ENCODE measurements around the gene TTC12. TPM values are rescaled to one million over a fixed set of nuclear protein-coding genes. Genes with fewer than 3 reads are reported as not detected.

Gene TTC12
- total RNA-seq, 1 experiment from 2014 or later = 9.1 TPM

GRCh38 chr11:113329725-113330124 is 15.3 kb downstream of the TTC12 start:
- no peak for DNase-seq (ENCODE audit: low spot score)

DNA sequence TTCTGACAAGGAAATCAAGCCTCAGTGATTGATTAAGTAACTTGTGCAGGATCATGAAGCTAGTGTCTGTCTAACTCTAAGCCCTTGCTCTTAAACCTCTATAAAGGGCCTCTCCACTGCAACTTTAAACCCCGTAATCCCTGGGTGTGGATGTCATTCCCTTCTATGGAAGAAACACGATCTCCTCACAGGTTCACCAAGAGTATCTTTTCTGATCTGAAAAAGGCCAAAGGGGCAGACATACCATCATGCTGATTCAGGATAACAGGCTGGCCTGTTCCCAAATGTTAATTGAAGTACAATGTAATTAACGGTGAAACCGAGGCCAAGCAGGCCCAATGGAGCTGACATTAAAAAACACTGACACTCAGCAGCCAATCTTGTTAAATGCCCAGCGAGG is 17.1 kb downstream of the TTC12 start:
- DNase-seq (ENCODE audit: low spot score) = no peak

DNA sequence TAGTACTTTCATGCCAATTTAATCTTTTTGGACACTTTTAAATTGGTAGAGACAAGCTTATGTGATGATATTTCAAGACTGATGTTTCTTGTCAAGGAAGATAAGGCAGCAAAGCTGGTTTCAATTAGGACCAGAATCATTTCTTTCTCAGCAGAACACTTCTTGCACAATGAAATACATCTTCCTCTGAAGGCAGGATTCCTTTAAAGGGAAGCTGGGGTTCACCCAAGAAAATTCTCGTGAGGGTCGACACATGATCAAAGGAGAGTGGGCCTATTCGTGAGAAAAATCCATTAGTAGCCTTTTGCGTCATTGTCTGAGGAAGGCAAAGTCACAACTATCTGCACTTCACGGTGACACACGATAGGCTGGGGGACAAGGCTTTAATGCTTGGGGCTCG is 17.6 kb downstream of the TTC12 start:
- no peak for DNase-seq (ENCODE audit: low spot score)

GRCh38 chr11:113332638-113333329 is 18.4 kb downstream of the TTC12 start:
- DNase-seq (ENCODE audit: low spot score) = no peak

DNA sequence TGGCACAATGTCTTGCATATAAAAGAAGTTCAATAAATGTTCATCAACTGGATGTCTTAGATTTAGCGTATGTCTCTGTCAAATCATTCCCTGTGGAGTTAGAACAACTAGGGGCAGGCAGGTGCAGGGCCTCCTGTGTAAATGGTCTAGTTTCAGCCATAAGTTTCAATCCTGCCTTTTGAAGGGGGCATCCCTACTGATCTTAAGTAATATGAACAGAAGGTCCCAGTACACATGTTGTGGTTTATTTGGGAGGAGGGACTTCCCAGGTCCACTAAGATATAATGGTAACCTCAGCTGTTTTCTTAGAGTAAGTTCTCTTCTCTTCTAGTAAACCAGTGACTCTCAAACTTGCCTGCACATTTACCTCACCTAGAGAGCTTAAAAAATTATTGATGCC is 19.8 kb downstream of the TTC12 start:
- DNase-seq (ENCODE audit: low spot score) = no peak

DNA sequence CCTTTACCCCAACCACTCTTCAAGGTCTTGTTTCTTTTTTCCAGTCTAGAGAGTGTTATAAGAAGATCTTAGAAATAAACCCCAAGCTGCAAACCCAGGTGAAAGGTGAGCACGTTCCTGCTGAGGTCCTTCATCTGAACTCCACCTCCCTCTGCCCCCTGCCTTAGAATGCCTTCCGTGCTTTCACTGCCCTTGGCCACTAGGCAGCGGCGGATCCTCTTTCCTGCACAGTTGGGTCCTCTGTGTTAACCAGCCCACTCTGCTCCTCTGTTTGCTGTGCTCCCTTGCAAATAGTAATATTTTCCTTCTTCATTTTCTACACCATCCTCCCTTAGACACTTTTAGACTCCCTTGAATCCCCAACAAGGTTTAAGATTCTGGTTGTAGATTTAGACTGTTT is 24.3 kb downstream of the TTC12 start:
- DNase-seq (ENCODE audit: low spot score) = no peak

- no peak for DNase-seq (ENCODE audit: low spot score)
Measured at GRCh38 chr11:113339929-113340589, 25.7 kb downstream of the TTC12 start.

DNA sequence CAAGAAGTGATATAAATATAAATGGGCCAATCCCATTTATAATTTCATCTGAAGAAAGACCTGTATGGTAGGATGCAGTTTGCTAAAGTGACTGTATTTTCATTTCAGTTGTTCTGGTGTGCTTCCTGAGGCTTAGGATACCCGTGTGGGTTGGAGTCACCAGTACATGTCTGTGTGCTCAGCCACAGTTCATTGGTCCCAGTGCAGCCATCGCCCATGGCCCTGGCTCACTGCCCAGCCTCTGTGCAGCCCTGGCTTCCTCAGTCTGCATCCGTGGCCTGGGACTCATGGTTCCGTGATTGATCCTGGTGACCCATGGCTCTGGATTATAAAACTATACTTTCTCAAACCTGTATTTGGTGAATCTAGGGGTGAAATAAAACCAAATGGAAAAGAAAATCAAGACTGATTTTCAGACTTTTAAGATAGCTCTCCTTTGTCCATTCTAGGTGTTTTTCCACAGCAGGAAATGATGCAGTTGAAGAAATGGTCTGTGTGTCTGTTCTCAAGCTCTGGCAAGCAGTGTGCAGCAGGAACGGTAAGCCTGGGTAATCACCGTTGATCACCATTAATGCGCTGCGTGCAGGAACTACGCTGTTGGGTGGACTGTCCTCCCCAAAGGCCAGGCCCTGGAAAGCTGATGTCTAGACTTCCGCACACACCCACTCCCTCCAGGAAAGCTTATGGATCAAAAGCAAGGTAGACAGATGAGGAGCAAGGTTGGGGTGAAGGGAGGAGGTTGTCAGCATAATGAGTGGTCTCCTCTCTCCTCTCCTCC is 27.2 kb downstream of the TTC12 start:
- no peak for DNase-seq (ENCODE audit: low spot score)

DNA sequence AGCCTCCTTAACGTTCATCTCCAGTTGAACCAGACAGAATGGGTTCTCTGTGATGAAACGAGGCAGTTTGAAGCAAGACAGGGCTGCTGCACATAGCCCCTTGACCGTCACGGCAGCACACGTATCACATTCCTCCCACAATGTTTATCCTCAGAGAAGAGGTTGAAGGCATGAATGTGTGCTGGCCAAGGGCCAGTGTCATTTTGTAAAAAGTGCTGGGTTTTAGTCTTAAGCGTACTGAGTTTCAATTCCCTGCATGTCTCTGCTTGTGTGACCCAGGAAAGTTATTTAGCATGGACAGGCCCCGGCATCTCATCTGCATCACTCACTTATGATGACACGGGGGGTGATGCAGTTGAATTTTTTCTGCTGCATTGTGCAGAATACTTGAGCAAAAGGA is 31.6 kb downstream of the TTC12 start:
- no peak for DNase-seq (ENCODE audit: low spot score)

- no peak for DNase-seq (ENCODE audit: low spot score)
Measured at GRCh38 chr11:113349528-113349927, 35.1 kb downstream of the TTC12 start.

- no peak for DNase-seq (ENCODE audit: low spot score)
Measured at GRCh38 chr11:113350336-113351067, 36.1 kb downstream of the TTC12 start.

DNA sequence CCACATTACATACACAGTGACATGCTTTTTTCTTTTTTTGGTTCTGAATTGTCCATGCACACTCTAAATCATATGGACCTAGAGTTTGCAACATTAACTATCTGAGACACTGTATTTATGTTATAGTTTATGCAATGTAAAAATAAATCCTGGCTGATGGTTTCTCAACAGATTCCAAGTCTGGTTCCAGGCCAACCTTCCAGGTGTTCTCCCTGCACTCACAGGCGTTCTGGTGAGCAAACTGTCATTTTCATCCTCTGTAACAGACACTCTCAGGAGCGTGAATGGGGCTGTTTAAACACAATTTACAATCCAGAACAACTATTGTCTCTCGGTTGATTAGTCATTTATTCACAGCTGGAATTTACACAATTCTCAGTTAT is 36.7 kb downstream of the TTC12 start:
- DNase-seq (ENCODE audit: low spot score) = no peak

DNA sequence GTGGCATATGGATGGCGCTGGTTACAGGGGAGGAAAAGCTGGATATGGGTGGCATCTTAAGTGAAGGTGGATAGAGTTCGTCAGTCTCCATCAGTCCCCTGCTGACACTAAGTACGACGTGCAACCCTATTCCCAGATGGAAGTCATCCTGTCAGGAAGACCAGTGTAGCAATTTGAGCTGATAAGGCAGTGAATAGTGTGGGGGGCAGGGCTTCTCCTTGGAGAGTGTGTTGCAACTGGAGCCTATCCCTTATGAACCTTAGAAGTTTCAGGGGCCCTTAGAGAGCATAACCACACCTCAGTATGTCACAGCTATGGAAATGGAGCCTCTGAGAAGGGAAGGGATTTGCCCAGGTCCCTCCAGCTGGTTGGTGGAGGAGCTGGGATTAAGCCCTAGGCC is 37.1 kb downstream of the TTC12 start:
- no peak for DNase-seq (ENCODE audit: low spot score)

DNA sequence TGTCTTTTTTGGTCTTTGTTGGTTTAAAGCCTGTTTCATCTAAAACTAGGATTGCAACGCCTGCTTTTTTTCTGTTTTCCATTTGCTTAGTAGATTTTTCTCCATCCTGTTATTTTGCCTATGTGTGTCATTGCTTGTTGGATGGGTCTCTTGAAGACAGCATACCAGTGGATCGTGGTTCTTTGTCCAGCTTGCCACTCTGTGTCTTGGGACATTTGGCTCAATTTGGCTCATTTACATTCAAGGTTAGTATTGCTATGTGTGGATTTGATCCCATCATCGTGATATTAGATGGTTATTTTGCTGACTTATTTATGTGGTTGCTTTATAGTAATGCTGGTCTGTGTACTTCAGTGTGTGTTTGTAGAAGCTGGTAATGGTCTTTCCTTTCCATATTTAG is 41.8 kb downstream of the TTC12 start:
- no peak for DNase-seq (ENCODE audit: low spot score)

GRCh38 chr11:113363406-113363805 is 49.0 kb downstream of the TTC12 start:
- DNase-seq (ENCODE audit: low spot score) = peak; percentile 62

GRCh38 chr11:113363996-113364641 is 49.7 kb downstream of the TTC12 start:
- no peak for DNase-seq (ENCODE audit: low spot score)

DNA sequence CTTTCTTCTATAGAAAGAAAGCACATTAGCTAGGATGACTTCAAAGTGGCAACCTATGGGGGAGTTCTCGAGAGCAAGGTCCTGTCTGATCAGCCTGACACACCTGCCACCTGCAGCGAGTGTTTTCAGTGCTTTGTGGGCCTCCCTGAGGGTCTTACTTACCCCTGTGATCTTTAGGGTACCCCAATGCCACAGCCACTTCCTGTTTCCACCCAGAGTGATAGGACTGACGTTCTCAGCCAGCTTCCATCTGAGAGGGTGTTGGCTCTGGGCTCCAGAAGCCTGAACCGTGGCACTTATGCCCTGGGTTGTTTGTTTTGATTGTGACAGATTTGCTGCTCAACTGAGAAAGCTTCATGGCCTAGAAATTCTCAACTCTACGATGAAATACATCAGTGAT is 51.5 kb downstream of the TTC12 start:
- DNase-seq (ENCODE audit: low spot score) = no peak

GRCh38 chr11:113369411-113369810 is 55.0 kb downstream of the TTC12 start:
- no peak for DNase-seq (ENCODE audit: low spot score)

- DNase-seq (ENCODE audit: low spot score) = no peak
Measured at GRCh38 chr11:113370634-113371033, 56.3 kb downstream of the TTC12 start.

- DNase-seq (ENCODE audit: low spot score) = no peak
Measured at GRCh38 chr11:113372309-113372708, 57.9 kb downstream of the TTC12 start.

- DNase-seq (ENCODE audit: low spot score) = peak; percentile 2
Measured at GRCh38 chr11:113373306-113373705, 58.9 kb downstream of the TTC12 start.

All from A172 (cell line).